NK-92 treated with Interleukin-12 subunit alpha and Interleukin-12 subunit beta, amount 100 ng/mL, for 24 hours (cell line): ENCODE measurements around the gene MT2A.
A peak's percentile ranks its signal among the peaks of the same experiment; 100 is the strongest.
"Not testable (repeated sequence)": the region's sequence is repeated elsewhere in the genome, so short reads cannot be mapped to it uniquely, and the experiment has no call there.

ENCODE experiments used
- DNase-seq: peaks from one replicate; lab custom pipeline; 2025; lab: John Stamatoyannopoulos, UW

Gene MT2A

GRCh38 chr16:56608043-56608875 is at the start of gene MT2A:
MT2A (plus strand) TSS chr16:56608584; CDS start chr16:56608656, 72 bp downstream.
- peak; percentile 81 for DNase-seq

DNA sequence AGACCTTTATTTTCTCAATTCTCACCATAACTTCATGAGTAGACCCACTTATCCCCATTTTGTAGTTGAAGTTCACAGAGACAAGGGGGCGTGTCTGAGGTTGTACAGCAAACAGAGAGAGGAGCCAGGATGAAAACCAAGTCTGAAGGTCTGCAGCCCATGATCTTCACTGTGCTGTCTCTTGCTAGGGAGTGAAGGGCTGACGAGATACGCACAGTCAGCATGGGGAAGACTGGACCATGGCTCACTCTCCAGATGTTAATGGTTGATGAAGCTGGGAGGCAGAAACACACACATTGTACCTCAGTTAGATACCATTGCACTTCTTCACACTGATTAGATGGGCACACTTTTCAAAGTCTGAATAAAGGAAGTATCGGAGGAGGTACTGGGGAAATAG is 49.3 kb upstream of the MT2A start:
- no peak for DNase-seq

- DNase-seq, result no peak
Observed at GRCh38 chr16:56560447-56560846, 47.9 kb upstream of the MT2A start.

DNA sequence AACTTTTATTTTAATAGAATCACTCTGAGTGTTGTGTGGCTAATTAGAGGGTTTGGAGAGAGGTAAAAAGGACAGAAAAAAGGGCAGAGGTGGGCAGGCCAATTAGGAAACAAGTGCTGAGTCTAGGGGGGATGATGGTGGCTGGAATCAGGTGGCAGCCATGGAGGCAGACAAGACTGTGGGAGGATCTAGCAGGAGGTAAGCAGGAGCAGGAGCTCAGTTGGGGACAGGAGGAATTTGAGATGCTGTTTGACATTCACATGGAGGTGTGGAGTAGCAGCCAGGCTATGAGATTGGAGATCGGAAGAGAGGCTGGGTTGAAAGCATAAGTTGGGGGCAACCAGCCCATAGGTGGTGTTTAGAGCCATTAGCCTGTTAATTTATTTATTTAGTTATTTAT is 47.3 kb upstream of the MT2A start:
- DNase-seq, result no peak

DNA sequence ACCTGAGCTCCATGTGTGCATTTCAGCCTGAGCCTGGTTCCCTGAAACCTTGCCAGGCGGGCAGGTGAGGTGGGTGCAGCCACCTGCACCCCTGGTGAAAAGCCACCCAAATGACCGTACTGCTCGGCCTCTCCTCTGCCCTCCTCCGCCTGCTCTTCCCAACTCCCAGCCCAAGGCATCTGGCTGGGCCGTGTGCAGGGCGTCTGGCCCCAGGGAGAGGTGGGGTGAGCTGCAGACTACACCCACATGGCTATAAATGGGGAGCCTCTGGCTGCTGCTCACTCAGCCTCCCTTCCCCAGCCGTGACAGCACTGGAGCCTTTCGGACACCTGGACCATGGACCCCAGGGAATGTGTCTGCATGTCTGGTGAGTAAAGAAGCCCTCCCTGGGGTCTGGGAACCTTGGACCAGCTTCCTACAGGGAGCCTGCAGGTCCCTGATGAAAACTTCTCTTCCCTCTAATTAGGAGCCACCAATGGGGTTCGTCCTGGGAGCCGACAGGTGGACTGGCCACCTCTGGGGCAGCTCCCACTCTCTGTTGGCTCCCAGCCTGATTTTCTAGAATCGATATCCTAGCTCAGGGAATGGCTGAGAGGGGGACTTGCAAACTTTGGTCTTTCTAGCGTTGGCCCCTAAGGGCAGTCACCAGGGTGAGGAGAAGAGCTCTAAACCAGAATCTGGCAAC is 43.4 kb upstream of the MT2A start, which contains the start of gene MT4:
MT4 (plus strand) TSS at position 281 of the 685 bp plus-strand sequence; CDS start at position 337, 56 bp downstream.
- DNase-seq, result no peak

- DNase-seq, result no peak
Observed at GRCh38 chr16:56569971-56570370, 38.4 kb upstream of the MT2A start.

DNA sequence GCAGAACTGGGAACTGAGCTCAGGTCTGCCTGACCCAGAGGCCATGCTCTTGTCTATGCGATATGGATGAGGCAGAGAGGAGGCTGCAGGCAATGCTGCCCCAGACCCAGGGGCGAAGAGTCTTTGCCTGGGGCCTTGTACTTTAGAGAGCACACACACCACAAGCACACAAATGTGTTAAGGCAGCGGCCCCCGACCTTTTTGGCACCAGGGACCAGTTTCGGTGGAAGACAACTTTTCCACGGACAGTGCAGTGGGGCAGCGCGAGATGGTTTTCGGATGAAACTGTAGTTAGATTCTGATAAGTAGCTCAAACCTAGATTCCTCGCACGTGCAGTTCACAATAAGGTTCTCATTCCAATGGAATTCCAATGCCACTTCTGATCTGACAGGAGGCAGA is 36.9 kb upstream of the MT2A start:
- DNase-seq, result no peak

DNA sequence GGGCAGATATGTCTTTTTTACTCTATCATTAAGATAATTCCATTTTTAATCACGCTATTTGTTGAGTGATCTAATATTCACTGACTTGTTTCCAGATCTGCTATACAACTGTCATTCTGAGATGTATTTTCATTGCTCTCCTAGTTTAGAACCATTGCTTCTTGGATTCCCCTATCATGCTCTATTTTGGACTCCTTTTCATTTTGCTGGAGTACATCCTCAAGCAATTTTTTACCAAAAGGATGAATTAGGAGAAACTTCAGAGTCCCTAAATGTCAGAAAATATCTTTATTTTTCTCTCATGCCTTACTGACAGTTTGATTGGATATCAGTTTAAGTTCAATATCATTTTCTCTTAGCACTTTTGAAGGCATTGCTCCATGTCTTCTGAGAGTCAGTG is 33.8 kb upstream of the MT2A start:
- no peak for DNase-seq

GRCh38 chr16:56576585-56577299 is 31.6 kb upstream of the MT2A start:
- DNase-seq, result peak; percentile 68

GRCh38 chr16:56577300-56577625 is 31.1 kb upstream of the MT2A start:
- DNase-seq, result no peak

- no peak for DNase-seq
Observed at GRCh38 chr16:56580391-56581048, 27.9 kb upstream of the MT2A start.

GRCh38 chr16:56582911-56583310 is 25.5 kb upstream of the MT2A start:
- not testable (repeated sequence) for DNase-seq

DNA sequence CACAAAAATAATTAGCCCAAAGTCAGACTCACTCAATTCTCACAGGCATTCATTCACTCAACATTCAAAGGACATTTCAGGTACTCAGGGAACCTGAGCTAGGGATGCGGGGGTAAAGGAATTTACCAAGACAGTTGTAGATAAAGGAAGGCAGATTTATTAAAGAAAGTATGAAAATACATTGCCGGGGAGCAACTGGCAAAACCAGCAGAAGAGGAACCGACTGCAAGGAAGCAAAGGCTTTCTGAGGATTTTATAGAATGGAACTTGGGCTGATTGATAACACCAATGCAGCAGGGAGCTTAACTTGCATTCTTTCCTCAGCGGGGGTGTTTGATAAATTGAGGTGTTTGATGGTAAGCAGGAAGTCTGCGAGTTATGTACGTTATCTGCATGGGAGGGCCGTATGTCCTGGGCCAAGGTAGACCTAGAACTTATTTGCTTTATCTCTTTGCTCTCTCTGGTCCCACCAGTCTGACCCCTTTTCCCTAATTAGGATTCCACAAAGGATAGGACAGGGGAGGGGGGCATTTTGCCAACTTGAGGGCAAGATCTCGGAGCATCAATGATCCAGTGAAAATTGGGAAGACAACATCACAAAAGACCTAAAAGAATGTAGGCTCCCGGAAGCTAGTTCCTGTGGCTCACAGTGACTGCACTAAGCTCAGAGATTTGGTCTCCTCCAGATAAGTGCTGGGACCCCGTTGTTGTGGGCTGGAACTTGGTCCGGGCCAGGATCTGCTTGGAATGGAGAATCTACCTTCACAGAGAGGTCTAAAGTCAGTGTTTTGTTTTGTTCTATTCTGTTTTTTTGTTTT is 24.8 kb upstream of the MT2A start:
- DNase-seq, result no peak

GRCh38 chr16:56584276-56584675 is 24.1 kb upstream of the MT2A start:
- DNase-seq, result no peak

DNA sequence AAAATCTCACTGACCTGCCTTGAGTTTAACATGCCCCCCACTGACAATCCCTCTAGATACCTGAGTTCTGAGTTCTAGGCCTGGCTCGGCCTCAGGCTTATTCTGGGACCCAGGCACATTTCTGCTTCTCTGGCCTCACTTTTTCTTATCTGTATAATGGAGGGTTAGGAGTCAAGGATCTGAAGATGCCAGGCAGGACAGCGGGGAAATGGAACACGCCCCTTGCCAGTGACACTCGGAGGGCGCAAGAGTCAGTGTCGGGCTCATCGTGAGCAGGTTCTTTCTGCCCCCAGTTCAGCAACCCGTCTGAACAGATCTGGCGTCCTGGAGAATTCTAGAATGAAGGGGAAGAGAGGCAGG is 19.6 kb upstream of the MT2A start:
- no peak for DNase-seq

GRCh38 chr16:56589141-56590039 is 19.0 kb upstream of the MT2A start, which contains the start of gene MT3:
MT3 (plus strand) TSS chr16:56589528; CDS start chr16:56589591, 63 bp downstream.
- DNase-seq, result no peak

DNA sequence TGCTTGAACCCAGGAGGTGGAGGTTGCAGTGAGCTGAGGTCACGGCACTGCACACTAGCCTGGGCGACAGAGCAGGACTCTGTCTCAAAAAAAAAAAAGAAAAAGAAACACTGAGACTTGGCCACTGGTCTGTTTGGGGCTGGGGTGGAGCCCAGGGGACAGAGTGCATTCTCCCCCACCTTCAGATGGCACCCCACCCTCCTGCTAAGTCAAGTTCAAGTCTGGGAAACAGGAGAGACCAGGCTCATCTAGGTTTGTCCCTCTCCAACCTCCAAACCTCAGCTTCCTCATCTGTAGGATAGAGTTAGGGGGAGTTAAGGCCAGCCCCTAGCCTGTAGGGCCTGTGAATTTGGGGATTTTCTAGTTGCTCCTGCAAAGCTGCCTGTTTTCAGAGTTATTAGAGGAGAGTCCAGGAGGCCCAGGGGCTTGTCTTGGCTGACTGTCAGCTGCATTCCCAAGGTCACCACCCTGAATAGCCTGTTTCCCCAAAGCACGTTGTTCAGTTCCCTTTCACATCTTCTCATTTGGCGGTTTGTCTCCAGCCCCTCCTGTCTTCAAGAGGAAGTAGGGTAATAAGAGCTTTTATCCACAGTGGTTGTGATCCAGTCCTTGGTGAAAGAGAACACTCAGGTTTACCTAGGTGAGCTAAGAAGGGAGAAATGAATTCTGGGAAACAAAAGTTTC is 16.9 kb upstream of the MT2A start:
- no peak for DNase-seq

DNA sequence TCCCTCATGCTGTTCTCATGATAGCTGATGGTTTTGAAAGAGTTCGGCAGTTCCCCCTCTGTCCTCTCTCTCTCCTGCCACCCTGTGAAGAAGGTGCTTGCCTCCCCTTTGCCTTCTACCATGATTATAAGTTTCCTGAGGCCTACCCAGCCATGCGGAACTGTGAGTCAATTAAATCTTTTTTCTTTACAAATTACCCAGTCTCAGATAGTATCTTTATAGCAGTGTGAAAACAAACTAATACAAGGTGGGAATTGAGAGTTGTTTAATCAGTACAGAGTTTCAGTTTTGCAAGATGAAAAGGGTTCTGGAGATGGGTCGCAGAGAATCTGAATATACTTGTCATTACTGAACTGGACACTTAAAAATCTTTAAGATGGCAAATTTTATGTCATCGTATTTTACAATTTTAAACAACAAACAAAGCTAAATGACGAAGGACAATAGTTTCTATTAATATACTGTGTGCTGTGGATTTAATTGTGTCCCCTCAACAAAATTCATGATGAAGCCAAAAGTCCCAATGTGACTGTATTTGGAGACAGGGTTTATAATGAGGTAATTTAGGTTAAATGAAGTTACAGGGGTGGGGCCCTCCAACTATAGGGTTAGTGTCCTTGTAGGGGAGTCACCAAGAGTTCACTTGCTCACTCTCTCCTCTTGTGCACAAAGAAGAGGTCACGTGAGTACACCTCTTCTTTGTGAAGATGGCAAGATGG is 14.7 kb upstream of the MT2A start:
- DNase-seq, result no peak

DNA sequence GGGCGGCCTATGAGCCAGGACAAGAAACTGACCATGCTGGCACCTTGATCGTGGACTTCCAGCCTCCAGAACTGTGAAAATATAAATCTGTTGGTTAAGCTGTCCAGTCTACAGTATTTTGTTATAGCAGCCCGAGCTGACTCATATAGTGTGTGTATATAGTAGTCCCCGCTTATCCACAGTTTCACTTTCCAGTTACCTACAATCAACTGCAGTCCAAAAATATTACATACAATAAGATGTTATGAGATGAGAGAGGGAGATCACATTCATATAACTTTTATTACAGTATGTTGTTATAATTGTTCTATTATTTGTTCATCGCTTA is 14.1 kb upstream of the MT2A start:
- DNase-seq, result no peak
